Measurements from ENCODE around the gene HECTD4.
"Not testable (repeated sequence)": the region's sequence is repeated elsewhere in the genome, so short reads cannot be mapped to it uniquely, and the experiment has no call there.

HECTD4 gene

DNA sequence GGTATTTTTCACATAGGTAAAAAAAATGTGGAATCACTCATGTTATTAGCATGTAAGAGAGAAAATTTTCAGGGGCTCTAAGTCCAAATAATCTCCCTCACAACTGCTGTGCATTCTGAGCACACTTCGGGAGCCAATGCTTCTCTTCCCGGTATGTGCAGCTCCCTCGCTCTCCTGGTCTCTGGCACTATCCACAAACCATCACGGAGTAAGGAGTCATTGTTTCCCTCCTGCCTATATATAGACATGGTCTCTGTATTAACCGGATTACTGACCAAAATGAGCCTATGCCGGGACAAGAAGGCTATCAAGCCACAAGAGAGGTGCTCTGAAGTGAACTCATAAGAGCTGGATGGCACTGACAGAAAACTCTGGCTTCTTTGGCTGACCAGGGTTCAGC is 13.4 kb downstream of the HECTD4 start:
- no peak overlapping the region for H3K4me3 ChIP-seq (ENCODE audit: low read depth, low read length)
- DNase-seq (ENCODE audit: low read depth): no peak

DNA sequence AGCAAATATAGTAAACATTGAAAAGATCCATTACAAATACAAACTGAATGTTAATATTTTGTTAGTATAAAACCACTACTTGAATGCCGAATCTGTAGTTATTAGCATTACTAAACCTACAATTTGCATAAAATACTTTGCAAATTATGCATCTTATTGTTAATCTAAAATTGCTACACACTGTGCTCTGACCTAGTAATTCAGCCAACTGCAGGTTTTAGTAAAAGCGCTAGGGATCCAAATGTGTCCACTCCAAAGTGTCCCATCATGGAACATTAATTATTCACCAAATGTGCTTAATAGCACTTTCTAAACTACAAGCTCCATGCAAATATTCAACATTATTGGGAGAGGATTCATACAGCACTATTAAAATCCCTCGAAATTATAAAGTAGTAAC is 14.3 kb downstream of the HECTD4 start:
- no peak for DNase-seq (ENCODE audit: low read depth)
- no peak overlapping the region for H3K4me3 ChIP-seq (ENCODE audit: low read depth, low read length)

DNA sequence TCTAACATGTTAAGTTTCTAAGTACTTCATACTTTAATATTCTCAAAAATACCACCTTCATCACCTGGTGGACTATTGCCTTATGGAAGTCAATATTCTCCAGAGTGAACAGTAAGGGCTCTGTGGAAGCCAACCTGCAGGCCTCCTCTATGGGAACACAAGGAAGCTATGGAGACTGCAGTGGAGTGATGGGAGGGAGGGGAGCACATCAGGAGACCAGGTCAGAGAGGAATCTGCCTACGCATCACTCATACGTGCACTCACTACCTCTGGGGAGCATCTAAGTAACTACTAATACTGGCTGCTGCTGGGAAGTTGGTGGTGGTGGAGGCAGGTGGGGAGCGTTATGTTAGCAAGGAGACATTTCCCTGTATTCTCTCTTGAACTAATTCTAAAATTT is 19.9 kb downstream of the HECTD4 start:
- no peak overlapping the region for H3K4me3 ChIP-seq (ENCODE audit: low read depth, low read length)
- no peak for DNase-seq (ENCODE audit: low read depth)

GRCh38 chr12:112361271-112361670 is 21.0 kb downstream of the HECTD4 start:
- no peak for DNase-seq (ENCODE audit: low read depth)
- H3K4me3 ChIP-seq (ENCODE audit: low read depth, low read length): no peak overlapping the region

GRCh38 chr12:112359290-112359689 is 22.9 kb downstream of the HECTD4 start:
- no peak for DNase-seq (ENCODE audit: low read depth)
- H3K4me3 ChIP-seq (ENCODE audit: low read depth, low read length): no peak overlapping the region

DNA sequence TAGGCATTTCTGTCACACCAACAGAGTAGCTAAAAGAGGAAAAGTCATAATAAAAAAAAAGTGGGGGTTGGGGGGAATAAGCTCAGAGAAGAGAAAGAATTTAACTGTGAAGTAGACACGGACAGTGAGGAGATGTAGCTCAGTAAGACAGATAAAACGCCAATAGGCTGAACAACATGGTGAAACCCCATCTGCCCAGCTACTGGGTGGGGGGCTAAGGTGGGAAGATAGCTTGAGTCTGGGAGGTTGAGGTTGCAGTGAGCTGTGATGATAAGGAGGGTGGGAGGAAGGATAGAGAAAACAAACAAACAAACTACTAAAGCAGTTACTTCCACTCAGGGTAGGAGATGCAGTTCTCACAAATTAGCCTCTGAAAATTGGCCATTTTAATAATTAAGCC is 25.0 kb downstream of the HECTD4 start:
- H3K4me3 ChIP-seq (ENCODE audit: low read depth, low read length): no peak overlapping the region

DNA sequence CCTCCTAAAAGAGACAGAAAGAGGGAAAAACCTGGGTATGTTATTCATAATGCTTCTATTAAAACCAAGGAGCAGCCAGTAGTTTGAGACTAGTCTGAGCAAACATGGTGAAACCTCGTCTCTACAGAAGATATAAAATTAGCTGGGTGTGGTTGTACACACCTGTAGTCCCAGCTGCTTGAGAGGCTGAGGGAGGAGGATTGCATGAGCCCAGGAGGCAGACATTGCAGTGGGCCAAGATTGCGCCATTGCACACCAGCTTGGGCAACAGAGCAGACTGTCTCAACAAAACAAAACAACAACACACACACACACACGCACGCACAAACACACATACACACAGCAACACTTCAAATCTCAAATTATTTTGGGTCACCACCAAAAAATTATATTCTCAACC is 27.8 kb downstream of the HECTD4 start:
- no peak overlapping the region for H3K4me3 ChIP-seq (ENCODE audit: low read depth, low read length)
- no peak for DNase-seq (ENCODE audit: low read depth)

More for the DNA sequence above, 25.0 kb downstream of the HECTD4 start:
- no peak for DNase-seq (ENCODE audit: low read depth)

GRCh38 chr12:112353393-112353792 is 28.8 kb downstream of the HECTD4 start:
- no peak for DNase-seq (ENCODE audit: low read depth)
- H3K4me3 ChIP-seq (ENCODE audit: low read depth, low read length): no peak overlapping the region

GRCh38 chr12:112352921-112353320 is 29.3 kb downstream of the HECTD4 start:
- no peak overlapping the region for H3K4me3 ChIP-seq (ENCODE audit: low read depth, low read length)
- no peak for DNase-seq (ENCODE audit: low read depth)

GRCh38 chr12:112350593-112351592 is 31.3 kb downstream of the HECTD4 start:
- DNase-seq (ENCODE audit: low read depth): no peak
- H3K4me3 ChIP-seq (ENCODE audit: low read depth, low read length): no peak overlapping the region

DNA sequence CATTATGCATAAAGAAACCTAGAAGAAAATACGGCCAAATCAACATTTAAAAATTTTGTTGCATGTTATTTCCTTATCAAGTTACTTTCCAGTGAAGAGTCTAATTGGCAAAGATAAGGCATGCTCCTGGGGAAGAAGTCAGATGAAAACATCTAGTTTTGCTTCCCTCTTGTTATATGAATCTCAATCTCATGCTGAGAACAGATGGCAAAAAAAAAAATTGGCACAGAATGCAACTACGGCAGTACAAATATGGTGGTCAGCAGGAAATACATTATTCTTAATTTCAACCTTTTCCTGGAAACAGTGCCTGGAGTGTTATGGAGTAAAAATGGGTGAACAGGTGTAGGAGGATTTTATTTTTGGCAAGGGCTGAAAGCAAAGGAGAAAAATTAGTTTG is 32.8 kb downstream of the HECTD4 start:
- DNase-seq (ENCODE audit: low read depth): no peak

DNA sequence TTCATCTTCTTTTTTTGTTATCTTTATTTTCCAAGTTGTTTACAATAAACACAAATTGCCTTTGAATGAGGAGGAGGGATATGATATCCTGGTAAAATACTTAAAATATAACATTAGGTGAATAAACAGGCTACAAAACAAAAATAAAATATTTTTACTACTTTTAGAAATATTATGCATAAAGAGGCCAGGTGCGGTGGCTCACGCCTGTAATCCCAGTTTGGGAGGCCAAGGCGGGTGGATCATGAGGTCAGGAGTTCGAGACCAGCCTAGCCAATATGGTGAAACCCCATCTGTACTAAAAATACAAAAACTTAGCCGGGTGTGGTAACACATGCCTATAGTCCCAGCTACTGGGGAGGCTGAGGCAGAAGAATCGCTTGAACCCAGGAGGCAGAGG is 33.3 kb downstream of the HECTD4 start:
- not testable (repeated sequence) for H3K4me3 ChIP-seq (ENCODE audit: low read depth, low read length); DNase-seq (ENCODE audit: low read depth)

More for the DNA sequence above, 32.8 kb downstream of the HECTD4 start:
- H3K4me3 ChIP-seq (ENCODE audit: low read depth, low read length): no peak overlapping the region

DNA sequence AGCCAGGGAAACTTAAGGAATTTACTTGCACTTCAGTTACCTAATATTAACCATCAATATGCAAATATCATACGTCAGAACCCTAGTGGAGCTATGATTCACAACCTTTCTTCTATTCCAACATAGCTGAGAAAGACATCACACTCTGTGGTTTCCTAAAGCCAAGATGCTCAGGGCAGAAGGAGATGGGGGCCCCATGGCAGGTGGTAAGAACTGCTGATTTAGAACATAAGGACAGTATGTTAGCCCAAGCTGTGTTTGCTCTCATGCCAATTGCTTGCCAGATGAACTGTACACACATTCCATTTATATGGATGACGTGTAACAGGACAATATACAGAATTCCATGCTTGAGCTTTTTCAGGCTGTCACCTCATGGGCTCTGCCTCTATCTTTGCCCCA is 34.6 kb downstream of the HECTD4 start:
- no peak overlapping the region for H3K4me3 ChIP-seq (ENCODE audit: low read depth, low read length)
- peak; percentile 77 for DNase-seq (ENCODE audit: low read depth)

- DNase-seq (ENCODE audit: low read depth): no peak
These were observed 36.0 kb downstream of the HECTD4 start for GRCh38 chr12:112346194-112346593.

DNA sequence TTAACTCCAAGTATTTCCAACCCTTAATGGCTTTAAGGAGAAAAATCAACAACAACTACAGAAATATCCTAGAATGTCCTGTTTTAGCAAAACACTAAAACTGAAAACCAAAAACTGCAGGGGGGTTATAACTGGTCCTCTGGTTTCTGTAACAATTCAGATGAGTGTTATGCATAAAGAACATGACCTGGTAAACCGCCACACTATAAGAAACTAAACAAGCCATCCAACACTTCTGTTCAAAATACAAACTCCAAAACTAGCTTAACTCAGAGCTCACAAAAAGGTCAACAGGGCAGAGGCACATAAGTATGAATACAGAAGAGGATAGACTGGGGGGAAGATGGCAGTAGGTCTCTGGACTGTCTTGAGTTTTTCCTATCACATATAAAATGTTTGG is 38.0 kb downstream of the HECTD4 start:
- H3K4me3 ChIP-seq (ENCODE audit: low read depth, low read length): no peak overlapping the region
- no peak for DNase-seq (ENCODE audit: low read depth)

More at GRCh38 chr12:112346194-112346593, 36.0 kb downstream of the HECTD4 start:
- no peak overlapping the region for H3K4me3 ChIP-seq (ENCODE audit: low read depth, low read length)

DNA sequence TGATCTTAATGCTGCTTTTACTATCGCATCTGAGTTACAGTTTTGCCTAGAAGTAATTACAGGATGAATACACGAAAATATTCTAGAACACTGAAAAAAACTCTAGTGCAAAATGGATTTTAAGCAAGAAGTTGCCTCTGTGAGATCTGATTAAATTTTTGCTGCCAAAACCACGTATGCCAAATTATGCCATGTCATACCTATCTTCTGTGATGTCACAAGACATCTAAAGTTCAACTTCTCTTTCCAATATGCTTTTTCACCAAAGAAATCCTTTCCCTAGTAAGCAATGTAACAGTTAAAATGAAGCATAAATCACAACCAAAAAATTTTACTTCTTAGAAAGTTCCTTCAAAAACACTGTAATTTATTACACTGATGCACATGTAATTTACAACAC is 39.6 kb downstream of the HECTD4 start:
- no peak for DNase-seq (ENCODE audit: low read depth)
- no peak overlapping the region for H3K4me3 ChIP-seq (ENCODE audit: low read depth, low read length)

- H3K4me3 ChIP-seq (ENCODE audit: low read depth, low read length): no peak overlapping the region
- no peak for DNase-seq (ENCODE audit: low read depth)
These were observed 41.0 kb downstream of the HECTD4 start for GRCh38 chr12:112341046-112341825.

- no peak for DNase-seq (ENCODE audit: low read depth)
These were observed 42.0 kb downstream of the HECTD4 start for GRCh38 chr12:112340230-112340629.

DNA sequence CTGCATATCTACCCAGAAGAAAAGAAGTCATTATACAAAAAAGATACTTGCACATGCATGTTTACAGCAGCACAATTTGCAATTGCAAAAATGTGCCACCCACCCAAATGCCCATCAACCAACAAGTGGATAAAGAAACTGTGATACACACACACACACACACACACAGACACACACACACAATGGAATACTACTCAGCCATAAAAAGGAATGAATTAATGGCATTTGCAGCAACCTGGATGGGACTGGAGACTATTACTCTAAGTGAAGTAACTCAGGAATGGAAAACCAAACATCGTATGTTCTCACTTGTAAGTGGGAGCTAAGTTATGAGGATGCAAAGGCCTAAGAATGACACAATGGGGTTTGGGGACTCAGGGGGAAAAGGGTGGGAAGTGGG is 47.2 kb downstream of the HECTD4 start:
- H3K4me3 ChIP-seq (ENCODE audit: low read depth, low read length); DNase-seq (ENCODE audit: low read depth): not testable (repeated sequence)

More at GRCh38 chr12:112340230-112340629, 42.0 kb downstream of the HECTD4 start:
- H3K4me3 ChIP-seq (ENCODE audit: low read depth, low read length): no peak overlapping the region

GRCh38 chr12:112333019-112333418 is 49.2 kb downstream of the HECTD4 start:
- no peak for DNase-seq (ENCODE audit: low read depth)
- H3K4me3 ChIP-seq (ENCODE audit: low read depth, low read length): no peak overlapping the region
